GM19467 (cell line): ENCODE measurements around the gene TOX2.

ENCODE experiments used
- ATAC-seq: cut with Tn5 transposase; IDR thresholded peaks from one replicate; pipeline ENCODE4 v1.9.1; 2021; ENCODE audit warnings: mild to moderate bottlenecking, moderate library complexity; ENCODE audit not compliant: unreplicated experiment

The TOX2 gene

DNA sequence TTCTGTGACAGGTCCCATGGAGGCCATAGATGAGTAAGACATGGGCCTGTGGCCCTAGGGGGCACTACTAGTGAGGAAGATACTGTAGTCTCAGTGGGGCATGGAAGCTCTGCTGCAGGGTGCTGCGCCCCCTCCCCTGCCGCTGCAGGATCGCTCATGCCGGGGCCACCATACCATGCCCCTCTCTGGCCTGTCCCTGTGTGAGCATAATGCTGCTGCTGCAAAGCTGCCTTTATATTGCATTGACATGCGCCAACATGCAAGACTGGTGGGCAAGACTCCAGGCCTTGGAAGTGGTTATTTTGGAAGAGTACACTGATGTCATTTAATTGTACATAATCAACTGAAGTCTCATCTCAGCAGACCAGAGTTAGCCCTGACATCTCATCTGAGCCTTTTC is 60.0 kb downstream of the TOX2 start:
- ATAC-seq = no peak

DNA sequence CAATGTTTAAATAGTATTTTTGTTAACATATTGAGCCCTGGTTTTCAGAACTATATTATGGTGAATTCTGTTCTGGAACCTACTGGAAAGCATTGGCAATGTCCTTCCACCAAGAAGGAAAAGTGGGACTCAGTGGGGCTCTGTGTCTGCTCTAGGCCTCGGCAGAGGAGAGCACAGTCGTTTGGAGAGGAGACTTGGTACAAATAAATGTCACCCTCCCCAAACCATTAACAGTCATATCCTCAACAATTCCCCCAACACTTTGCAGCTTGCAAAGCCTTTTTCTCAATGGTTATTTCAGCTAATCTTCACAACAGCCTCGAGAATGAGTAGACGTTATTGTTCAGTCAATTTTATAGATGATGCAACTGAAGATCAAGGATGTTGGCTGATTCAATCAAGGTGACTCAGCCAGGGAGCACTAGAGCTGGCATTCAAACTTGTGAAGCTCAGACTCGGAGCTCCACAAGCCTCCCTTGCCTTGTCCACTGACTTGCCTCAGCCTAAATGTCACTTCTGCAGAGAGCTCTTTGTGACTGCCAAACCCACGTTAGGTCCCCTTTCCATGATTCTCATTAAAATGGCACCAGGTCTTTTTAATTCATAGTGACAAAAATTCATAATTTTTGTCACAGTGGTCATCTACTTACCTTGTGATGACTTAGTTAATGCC is 60.6 kb downstream of the TOX2 start:
- no peak for ATAC-seq

DNA sequence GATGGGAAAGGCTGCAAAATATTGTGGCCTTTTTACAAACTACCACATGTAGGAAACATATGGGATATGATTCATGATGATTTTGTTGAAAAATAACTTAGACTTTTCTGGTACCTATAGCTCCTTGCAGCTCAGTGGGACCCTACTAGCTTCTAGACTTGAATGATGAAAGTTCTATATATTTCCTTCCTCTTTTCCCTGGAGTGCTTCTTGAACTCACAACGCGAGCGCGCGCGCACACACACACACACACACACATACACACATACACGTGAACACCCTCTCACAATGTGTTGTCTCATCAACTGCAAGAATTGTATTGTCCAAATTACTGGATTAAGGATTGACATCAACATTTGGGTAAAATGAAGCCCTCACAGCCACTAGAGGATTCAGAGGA is 61.9 kb downstream of the TOX2 start:
- no peak for ATAC-seq

DNA sequence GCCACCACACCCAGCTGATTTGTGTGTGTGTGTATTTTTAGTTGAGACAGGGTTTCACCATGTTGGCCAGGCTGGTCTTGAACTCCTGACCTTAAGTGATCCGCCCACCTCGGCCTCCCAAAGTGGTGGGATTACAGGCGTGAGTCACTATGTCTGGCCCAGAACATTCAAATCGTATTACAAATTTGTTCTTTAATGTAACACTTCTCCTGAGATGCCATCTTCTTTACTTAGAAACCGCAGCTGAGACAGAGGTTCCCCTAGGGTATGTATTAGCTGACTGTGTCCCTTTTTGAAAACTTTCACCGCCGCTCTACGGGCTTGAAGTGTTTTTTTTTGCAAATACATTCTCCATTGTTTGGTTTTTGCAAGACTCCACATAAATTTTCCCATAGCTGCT is 62.6 kb downstream of the TOX2 start:
- no peak for ATAC-seq

DNA sequence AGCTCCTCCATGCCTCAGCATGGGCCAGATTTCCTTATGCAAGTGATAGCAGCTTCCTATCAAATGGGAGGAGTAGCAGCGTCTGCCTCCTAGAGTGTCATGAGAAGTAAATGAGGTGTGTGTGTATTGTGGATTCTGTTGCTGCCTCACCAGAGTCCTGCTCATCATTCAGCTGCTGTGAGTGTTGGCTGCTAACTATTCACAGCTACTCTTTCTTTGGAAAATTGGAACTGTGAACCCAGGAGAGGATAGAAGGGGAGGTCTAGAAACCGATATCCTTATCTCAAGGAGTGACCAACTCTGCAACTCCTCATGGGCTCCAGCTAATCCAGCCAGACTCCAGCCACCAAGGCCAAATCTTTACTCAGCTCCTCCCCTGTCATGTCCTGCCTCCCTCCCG is 63.3 kb downstream of the TOX2 start:
- no peak for ATAC-seq

DNA sequence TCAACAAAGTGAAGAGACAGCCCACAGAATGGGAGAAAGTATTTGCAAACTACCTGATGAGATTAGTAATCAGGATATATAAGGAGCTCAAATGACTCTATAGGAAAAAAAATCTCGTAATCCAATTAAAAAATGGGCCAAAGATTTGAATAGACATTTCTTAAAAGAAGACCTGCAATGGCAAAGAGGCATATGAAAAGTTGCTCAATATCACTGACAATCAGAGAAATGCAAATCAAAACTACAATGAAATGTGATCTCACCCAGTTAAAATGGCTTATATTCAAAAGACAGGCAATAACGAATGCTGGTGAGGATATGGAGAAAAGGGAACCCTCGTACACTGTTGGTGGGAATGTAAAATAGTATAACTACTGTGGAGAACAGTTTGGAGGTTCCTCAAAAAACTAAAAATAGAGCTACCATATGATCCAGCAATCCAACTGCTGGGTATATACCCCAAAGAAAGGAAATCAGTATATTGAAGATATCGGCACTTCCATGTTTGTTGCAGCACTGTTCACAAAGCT is 65.0 kb downstream of the TOX2 start:
- ATAC-seq = no peak

DNA sequence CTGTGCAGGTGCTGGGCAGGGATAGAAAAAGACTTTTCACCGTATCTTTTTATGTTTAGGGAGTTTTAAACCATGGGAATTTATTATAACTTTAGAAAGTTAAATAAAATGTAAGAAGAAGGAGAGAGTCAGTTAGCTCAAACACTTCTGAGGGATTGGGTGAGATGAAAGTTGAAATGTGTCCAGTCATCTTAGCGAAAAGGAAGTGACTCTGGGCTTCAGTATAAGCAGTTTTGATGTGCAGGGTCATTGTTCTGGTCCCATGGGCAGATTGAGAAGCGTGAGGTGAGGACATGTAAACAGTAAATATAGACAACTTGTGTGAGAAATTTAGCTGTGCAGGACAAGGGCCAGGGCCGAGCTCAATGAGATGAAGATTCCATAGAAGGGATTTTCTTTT is 66.9 kb downstream of the TOX2 start:
- ATAC-seq = no peak

DNA sequence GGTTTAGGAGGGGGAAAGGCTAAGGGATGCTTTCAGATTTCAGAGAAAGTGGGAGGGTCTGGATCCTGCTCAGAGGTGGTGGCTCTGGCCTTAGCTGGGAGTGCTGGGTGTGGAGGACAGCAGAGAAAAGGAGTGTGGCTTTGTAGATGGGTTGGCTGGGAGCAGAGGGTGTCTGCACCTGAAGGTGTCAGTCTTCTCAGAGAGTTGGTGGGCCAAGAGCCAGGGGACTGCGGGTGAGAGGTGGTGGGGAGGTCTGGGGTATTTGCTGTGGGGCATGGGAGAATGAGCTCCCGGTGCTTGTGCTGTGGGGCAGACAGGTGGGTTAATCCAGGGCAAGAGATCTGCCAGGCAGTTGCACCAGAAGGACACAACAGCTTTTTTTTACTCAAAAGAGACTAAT is 67.4 kb downstream of the TOX2 start:
- ATAC-seq = no peak

DNA sequence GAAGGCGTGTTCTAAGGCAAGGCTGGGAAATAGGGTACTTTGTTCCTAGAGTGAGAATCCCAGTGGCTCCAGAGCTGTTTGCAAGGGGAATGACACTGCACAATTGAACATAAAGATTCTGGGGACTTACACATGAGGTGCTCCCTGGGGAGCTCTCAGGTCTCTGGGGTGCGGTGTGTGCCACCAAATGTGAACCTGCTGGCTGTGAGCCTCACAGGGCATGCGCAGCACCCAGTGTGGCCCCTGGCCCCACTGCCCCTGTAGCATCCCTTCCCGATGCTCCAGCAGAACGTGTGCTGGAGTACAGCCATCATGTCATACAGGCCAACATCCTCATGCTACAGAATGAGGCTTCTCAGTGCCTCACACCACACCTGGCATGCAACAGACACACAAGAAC is 68.2 kb downstream of the TOX2 start:
- ATAC-seq = no peak

DNA sequence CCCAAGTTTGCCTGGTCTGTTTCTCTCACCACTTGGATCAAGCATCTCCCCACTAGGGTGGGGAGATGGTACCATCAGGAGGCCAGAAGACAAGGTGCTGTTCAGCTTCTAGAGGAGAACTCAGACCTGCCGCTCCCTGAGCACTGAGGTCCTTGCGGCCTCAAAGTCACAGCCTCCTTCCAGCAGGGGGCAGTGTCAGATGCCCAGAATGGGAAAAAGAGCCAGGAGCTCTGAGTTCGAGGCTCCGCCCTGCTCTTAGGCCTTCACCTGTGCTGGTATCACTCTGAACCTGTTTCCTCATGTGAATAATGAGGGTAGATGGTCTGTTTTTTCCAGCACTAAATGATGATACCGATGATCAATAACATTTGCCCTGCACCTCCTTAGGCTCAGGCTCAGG is 68.7 kb downstream of the TOX2 start:
- no peak for ATAC-seq

DNA sequence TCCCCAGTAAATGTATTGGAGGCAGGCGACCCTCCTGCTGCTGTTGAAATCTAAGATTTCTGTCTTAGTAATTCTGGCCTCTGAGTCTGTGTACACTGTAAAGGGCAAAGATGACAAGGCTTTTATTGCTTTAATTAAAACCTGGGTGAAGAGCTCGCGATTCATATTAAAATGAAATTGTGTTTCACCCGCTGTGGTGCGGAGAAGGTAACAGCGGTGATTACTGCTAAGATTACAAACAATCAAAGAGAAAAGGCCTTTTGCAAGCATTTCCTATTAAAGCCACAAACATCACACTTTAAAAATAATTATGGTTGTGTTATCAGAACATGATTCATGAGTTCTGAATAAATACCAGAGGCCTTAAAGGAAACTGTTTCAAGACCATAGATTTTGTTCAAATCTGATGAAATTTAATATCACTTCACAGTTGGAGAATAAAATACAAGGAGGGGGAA is 69.3 kb downstream of the TOX2 start:
- ATAC-seq = no peak

DNA sequence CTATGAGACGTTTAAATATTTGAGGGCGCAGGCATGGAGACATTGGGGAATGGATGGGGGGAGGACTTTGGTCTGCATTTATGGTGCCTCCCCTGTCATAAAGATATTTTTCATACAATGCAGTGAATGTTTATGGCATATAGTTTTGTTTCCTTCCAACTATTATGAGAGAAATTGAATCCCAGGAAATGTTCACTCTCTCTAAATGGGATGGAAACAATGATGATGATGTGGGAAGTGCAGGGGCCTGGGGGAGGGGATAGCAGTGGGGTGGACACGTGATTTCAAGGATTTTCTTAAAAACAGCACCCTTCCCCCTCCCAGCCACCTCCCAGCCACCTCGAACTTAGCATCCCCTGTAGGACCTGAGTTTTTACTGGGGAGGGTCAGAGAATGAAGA is 69.9 kb downstream of the TOX2 start:
- ATAC-seq = no peak

DNA sequence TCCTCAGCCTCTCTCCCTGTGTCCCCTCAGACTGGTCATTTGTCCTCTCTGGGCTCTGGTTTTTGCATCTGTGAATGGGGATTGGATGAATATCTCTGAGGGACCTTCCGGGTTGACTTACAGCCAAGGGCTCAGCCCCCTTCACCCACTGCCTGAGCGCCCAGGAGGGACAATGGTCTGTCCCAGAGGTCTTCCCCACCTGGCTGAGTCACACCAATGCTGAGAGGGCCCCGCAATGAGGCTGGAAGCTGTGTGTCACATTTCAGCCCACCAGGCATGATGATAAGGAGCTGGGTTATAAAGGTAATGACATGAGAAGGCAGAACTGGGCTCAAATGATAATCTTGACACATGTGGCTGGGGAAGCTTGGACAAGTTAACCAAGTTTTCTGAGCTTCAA is 70.5 kb downstream of the TOX2 start:
- ATAC-seq = no peak

DNA sequence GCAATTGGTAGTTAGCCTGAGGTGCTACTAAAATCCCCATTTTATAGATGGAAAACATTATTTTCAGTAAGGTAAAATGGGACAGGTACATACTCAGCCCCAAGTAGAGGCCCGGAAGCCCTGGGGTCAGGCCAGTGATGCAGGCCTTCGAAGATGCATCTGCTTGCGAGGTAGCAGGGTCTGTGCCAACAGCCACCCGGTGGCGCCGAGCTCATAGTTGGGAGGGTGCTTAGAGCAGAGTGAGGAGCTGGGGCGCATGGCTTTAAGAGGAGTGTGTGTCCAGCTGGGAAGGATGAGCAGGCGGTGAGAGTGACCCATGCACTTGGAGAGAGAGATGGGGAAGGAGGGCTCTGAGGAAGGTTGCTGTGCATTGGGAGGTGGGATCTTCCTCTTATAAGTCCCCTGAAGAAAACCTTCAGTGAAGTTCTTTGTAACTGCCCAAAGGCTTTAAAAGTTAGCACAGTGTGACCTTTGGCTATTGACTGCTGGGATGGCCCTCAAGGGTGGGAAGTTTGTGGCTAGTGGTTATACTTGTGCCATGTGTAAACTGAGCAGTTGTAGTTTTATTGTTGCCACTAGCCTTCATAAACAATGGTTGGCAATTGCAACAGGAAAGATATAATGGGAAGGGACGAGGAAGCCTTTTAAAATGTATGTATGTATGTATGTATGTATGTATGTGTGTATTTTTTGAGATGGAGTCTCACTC is 71.1 kb downstream of the TOX2 start:
- ATAC-seq = no peak

DNA sequence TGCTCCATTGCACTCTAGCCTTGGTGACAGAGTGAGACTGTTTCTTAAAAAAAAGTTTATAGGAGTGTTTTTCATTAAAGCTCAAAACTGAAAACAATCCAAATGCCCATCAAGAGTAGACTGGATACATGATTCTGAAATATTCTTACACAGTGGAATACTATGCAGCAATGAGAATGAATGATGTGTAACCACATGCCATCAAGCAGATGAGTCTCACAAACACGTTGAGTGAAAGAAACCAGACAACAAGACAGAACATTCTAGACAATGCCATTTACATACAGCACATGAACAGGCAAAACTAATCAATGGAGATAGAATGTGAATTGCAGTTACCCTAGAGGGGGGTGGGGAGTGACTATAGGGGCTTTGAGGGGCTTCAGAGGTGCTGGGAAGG is 72.4 kb downstream of the TOX2 start:
- ATAC-seq = no peak

DNA sequence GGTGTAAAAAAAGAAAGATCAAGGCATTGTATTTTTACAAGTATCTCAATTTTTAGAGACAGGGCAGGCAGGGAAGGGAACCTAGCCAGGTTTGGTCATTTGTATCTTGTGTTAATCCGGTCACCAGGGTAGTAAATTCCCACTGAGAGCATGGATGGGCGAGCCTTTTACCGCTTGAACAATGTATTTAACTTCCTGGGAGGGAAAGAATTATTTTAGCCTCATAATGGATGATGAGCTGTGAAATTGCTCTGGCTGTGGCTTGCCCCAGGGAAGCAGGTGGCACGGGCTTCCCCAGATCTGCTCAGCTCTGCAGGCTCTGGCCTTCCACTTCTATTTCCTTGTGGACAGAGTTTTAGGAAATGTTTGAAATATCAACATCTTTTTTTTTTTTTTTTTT is 72.9 kb downstream of the TOX2 start:
- no peak for ATAC-seq

DNA sequence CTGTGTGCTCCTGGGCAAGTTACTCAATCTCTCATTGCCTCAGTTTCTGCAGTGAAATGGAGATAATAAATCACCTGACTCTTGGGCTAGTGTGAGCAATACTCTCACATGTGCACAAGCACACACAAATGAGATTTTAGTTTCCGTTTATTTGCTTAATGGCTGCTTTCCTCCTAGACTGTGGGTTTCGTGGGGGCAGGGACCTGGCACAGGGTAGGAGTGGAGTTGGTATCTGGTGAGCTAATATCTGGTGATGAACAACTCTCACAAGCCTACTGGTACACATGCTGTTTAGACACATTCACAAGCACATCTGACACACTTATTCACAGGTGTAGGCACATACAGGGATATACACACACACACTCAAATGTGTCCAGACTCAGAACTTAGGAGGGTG is 73.8 kb downstream of the TOX2 start:
- no peak for ATAC-seq

DNA sequence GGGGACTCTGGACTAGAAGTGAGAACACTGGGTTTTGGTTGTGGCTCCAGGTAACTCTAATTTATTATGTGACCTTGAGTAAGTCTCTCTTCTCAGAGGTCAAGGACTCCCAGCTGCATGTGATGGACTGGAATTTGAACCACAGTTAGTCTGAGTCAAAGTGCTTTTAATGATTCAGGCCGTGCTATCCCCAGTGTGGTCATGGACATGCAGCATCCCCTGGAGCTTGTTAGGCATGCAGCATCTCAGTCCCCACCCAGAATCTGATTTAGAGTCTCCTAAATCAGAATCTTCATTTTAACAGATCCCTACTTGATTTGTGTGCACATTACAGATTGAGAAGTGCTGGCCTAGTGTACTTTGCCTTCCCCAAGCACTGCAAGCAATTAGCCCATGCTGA is 74.2 kb downstream of the TOX2 start:
- no peak for ATAC-seq

DNA sequence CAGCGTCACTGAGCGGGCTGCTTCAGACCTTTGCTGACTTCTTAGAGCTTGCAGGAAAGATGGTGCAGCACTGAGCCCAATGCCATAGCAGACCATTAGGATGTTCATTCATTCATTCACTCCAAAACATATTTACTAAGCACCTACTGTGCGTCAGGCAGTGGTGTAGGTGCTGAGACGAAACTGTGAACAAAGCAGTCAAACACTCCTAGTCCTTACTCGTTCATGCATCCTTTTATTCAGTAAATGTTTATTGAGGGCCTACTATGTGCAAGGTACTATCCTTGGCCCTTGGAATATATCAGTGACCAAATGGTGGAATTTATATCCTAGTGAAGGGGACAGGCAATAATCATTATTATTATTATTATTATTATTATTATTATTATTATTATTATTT is 76.6 kb downstream of the TOX2 start:
- ATAC-seq = no peak

DNA sequence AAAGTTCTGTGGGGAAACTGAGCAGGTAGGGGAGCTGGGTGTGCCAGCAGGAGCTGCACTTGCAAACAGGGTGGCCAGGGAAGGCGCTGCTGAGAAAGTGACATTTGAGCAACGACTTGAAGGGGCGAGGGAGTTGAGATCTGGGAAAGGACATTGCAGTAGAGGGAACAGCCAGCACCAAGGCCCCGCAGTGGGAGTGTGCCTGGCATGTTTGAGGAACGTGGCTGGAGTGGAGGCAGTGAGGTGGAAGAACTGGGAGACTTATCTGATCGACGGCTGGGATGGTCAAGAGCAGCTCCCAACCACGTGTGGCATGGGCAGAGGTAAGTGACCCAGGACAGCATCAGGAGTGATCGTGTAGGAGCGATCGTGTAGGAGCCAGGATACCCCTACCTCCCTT is 77.3 kb downstream of the TOX2 start:
- ATAC-seq = no peak

DNA sequence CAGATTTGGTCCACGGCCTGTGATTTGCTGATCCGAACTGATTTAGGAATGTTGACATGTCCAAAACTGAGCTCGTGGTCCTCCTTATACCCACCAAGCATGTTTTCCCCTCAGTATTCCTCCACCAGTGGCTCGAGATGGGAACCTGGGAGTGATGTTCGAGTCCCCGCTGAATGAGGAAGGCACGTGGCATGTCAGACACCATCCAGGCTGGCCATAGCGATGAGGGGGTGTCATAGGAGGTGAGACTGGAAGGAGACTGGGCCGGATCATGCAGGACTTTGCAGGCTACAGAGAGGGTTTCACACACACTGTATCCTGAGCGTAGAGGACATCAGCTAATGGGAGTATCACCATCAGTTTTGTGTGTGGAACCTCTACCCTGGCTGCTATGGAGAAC is 78.2 kb downstream of the TOX2 start:
- ATAC-seq = no peak

DNA sequence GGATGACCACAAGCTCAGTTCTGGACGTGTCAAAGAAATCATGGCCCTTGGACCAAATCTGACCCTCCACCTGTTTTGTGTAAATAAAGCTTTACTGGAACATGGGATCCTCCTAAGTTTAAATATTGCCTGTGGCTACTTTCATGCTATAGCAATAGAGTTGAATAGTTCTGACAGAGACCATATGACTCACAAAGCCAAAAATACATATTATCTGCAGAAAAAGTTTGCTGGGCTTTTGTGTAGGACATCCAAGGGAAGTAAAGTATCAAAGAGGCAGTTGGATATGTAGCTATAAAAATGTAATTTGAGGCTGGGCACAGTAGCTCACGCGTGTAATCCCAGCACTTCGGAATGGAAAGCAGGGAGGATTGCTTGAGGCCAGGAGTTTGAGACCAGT is 78.9 kb downstream of the TOX2 start:
- ATAC-seq = no peak
